Ammon's horn (tissue), 1 donor: ENCODE results near the gene CES1.
"Not testable (repeated sequence)": the region's sequence is repeated elsewhere in the genome, so short reads cannot be mapped to it uniquely, and the experiment has no call there.

Experiments used
- DNase-seq: peaks from one replicate; pipeline ENCODE4 v3.0.0-alpha.2; 2016; ENCODE audit warnings: low spot score

CES1 gene

DNA sequence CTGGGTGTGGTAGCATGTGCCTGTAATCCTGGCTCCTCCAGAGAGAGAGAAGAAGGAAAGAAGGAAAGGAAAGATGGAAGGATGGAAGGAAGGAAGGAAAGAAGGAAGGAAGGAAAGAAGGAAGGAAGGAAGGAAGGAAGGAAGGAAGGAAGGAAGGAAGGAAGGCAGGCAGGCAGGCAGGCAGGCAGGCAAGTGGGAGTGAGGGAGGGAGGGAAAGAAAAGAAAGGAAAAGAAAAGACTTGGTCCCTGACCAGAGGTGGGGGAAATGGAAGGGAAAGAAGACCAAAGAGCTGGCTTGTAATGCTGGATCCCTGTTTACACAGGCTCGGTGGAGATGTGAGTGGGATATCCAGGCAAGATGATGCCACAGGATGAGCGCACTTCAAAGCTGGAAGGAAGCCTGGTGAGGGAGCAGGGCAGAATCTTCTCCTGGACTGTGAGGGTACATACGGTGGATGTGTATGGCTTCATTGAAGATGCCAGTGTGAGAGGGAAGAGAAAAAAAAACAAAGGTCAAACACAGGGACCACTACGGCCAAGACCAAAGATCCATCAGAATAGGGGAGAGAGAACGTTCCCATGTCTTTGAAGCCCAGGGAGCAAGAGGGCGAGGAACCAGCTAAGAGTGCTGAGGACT, 2.1 kb downstream of the CES1 start:
- no peak for DNase-seq

DNA sequence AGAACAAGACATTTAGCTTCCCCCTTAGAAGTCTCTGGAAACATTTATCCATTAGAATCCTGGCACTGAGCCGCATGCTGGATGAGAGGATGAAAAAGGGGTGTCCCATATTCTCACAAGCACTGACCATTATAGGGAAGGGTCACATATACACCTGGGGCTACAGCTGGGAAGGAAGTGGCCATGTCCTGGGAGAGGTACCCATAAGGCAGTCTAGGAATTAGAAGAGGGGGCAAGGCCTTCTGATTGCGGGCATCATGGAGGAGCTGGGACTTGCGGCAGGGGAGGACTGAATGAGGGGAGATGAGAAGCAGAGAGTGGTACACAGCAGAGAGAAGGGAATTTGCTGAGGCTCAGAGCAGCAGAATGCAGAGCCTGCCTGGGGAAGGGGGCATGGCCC, 3.7 kb downstream of the CES1 start:
- DNase-seq = not testable (repeated sequence)

DNA sequence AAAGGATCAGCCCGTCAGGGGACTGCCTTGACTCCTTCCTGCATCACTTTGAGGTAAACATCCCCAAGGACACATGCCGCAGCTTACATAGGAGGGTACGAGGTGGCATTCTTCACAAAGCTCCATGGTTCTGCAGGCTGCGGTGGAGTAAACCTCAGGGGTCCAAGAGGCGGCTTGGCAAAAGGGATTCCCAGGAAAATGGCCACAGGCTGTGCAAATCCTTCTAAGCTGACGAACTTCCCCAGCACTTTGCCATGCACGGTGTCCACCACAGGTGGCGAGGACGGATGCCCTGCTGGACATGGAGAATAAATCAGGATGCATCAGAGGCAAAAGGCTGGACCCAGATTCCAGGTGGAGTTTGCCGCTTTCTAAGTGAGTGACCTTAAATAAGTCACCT, 4.2 kb downstream of the CES1 start:
- DNase-seq = no peak

DNA sequence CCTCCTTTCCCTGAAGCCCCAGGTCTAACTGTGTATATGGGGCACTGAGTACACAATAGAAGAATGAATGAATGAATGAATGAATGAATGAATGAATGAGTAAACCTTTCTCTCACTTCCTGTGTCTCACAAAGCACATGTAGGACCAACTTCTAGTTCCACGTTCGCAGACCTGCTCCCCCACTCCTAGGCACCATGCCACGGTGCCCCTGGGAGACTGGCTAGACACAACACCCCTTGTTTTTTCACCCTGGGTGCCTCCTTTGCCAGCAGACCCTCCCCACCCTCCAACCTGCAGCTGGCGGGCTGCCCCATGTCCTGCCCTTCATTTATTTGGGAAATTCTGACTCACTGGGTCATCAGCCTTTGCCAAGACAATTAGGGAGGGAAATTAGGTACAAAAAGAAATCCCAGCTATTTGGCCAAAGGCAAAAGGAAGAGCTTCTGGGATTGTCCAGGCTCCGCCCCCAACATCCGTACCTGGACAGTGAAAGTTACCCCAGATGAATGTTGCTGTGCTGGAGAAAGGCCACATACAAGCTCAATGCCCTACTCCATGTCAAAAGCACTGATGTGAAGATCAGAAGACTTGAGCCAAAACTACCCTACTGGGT, 7.7 kb downstream of the CES1 start:
- no peak for DNase-seq

DNA sequence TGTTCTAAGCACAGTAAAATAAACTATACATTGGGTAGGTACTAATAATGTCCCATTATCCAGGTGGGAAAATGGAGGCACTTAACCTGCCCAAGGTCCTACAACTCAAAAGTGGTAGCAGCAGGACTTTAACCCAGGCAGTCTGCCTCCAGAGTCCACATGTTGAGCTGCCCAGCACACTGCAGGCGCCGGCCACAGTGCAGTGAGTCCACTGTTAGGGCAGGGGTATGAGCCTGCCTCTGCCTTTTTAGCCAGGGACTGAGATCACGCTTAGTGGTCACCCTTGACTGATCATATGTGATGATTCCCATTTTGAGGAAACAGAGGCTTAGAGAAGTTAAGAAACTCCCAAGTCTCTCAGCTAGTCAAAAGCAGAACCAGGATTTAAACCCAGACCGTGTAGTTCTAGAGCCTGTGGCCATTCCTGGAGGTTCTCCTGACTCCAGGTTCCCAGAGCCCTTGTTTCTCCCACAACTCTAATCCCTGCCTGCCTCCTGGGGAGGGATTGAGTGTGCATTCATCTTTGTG, 8.4 kb downstream of the CES1 start:
- no peak for DNase-seq

DNA sequence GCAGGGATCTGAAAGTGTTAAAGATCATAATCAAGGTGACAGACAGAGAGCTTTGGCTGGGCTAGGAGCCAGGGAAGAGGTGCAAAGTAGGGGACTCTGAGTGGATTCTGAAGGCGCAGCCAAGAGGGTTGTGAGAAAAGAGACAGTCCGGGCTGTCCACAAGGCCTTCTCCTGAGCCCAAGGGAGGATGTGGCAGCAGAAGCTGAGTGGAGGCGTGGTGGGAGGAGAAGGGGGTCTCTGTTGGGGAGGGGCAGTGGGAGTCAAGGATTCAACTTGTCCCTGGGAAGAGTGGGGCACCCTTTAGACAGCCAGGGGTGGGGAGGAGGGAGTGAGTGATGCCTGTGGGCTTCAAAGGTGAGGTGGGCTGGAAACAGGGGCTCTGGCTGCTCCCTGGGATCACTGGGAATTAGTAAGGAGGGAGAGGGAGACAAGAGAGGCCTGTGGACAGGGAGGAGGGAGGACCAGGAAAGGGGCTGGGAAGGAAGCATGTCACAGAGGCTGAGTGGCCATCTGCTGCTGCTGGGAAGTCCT, 10.6 kb downstream of the CES1 start:
- no peak for DNase-seq

DNA sequence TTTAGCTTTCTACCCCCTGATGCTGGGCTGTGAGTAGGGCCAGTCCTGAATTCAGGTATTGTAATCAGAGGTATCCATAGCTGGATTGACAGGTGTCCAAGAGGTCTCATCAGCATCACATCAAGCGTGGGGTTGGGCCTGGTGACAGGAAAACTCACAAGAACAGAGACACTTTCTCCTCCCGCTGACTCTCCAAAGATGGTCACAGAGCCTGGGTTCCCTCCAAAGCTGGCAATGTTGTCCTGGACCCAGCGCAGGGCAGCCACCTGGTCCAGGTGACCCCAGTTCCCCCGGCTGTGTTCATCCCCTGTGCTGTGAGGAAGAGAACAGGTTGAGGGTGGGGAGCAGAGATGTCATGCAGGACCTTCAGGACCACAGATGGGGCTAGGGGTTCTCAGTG, 11.7 kb downstream of the CES1 start:
- no peak for DNase-seq

DNA sequence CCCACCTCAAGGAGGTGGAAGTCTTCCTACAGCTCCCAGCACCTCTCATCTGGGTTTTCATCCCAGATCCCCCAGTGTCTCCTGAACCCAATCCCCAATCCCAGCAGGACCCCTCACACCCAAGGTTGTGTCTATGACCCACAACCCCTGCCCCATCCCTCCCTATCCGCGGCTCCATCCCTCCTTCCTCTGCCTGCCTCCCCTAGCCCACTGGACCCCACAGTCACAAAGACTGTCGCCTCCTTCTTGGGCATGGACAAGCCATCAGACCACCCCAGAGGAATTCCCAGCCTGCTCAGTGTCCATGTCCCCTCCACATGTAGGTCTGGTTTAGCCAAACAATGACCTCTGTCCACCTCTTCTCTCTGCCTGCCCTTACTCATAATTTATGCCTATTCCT, 12.3 kb downstream of the CES1 start:
- DNase-seq = no peak

DNA sequence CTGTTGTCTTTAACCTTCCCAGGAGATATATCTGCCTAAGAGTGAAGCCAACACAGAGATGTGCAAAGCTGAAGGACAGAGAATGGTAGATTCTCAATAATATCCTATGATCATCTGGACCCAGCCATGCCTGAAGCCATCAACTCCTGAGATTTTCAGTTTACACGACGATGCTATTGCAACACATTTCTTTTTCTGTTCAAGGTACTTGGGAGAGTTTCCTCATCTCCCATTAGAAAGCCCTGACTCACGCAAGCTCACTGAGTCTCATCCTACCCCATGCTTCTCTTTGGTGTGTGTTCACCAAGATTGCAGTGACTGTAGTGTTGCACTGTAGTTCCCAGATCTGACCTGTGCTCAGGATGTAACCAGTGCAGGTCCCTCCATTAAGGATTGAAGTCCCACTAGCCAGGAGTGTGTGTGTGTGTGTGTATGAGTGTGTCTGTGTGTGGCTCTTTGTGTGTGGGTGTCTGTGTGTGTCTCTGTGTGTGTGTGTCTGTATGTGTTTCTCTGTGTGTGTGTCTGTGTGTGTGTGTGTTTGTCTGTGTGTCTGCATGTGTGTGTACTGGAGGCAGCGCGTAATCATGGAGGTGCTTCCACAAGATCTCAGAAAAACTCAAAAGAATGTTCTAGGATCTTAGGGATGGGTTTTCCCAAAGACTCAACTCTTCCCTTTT, 15.5 kb downstream of the CES1 start:
- DNase-seq = no peak

DNA sequence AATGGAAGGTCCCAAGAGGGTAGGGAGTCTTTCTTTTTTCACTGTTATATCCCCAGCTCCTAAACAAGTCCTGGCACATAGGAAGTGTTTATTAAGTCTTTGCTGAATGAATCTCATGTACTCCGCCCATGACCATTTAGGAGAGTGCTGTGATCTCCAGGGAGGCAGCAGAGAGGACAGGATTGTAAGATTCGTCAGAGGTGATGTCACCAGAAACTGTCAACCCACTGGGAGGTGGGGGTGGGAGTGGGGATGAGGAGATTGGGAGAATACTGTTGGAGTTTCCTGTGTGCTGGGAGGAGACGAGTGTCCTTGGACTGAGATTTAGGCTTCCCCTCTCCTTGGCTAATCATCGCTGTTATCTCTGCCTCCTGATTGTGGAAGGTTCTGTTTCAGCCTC, 16.7 kb downstream of the CES1 start:
- not testable (repeated sequence) for DNase-seq

DNA sequence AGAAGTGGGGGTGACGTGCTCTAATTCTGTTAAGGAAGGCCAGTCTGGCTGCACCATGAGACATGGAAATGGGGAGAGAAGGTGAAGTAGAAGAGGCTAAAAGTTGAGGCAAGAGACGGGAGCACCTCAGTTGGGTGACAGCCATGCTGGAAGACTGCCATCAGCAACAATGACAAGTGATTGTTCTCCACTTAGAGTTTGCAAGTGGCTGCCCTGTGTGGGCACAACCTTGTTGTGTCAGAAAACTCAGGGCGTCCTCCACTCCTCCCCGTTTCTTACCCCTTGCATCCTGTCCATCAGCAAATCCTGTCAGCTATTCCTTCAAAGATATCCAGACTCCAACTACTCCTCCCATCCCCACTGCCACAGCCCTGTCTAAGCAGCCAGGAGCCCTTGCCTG, 17.6 kb downstream of the CES1 start:
- DNase-seq = no peak

DNA sequence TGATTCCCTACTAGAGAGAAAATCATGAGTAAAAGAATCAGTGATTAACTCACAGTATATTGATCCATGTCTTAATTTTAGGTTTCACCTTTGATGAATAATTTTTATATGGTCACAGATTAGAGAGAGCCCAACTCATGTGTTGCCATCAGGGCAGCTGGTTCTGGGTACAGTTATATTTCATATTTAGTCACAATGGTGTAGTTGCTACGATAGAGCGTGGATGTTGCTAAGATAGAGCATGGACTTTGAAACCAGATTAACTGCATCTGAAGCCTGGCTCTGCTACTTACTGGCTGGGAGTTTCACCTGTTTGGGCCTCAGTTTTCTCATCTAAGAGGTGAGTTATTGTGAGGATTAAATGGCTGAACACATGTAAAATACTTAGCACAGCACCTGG, 18.7 kb downstream of the CES1 start:
- DNase-seq = not testable (repeated sequence)

DNA sequence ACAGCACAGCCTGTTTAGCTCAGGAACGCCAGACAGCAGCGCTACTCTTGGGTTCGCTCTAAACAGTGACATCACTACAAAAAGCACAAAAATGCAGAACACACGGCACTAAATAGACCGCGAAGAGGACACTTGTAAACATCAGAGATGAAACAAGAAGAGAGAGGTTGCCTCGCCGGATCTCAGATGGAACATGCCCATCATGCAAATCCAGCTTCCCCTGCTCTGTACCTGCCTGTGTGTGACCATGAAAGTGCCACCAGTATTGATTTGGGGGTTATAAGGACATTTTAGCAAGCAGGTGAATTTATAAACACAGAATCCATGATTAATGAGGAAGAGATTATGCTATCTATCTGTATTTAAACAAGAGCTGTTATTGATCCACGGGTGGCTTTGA, 19.2 kb downstream of the CES1 start:
- not testable (repeated sequence) for DNase-seq

DNA sequence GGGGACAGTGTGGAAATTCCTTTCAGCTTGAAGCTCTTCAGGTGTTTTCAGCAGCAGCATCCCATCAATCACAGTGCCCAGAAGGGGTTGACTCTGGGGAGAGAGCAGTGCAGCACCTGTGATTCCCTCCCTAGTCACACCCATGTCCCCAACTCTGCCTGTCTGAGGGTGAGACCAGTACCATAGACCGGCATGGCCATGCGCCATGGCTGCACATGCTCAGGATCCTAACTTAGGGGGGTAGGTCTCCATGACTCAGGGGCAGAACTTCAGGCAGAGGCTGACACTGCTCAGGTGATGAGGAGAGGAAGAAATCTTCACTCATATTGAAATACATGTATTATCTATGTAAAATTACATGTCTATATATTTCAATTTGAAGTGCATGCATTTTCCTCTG, 19.9 kb downstream of the CES1 start:
- no peak for DNase-seq

DNA sequence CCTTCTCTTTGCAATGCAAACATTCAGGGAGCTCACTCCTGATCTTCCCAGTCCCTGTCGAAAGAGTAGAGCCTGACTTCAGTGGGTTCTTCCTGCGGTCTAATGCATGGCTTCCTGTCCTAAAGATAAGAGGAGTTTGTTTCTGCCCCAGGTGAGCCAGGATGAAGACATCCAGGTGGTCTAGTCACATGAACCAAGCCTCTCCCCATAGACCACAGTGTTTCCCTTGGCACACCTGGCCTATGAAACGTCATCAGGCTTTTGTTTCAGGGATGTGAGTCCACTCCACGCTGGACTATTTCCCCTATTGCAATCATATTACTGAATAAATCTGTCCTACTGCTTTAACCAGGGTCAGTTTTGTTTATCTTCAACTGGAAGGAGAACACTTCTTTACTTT, 21.1 kb downstream of the CES1 start:
- DNase-seq = no peak

DNA sequence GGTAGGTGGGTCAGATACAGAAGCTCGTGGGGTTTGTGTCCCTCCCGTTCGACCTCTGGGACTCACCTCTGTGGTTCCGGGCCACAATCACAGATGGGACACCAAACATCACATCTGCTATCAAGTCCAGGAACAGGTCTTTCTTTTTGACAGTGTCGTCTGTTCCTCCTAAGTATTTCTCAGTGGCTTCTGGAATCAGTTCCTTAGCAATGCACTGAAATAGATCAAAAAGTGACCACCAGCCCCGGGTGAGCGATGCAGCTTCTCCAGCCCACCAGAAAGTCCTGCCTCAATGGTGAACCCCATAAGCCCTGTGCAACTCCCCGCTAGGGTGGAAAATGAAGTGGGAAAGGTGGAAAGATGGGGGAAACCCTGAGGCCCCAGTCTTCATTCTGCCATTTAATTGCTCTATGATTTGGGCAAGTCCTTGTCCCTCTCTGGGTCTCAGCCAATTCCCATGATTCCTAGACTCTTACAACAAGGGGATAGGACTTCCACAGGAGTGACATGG, 22.4 kb downstream of the CES1 start:
- DNase-seq = no peak

DNA sequence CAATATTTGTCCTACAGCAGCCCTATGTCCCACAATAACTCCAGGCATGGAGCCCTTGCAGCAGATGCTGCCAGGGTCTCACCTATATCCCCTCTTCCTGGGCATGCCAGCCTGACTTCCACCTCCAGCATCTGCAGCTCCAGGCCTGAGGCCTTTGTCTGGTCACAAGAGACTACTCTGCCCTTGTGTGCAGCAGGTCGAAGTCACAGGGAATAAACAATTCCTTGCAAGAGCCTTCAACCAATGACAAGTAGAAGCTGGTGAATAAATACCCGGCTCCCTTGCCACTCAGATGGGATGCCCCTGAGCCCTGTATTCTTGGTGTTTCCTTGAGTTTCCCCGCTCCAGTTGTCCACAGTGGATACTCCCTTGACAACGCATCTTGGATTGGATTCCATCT, 23.0 kb downstream of the CES1 start:
- no peak for DNase-seq

DNA sequence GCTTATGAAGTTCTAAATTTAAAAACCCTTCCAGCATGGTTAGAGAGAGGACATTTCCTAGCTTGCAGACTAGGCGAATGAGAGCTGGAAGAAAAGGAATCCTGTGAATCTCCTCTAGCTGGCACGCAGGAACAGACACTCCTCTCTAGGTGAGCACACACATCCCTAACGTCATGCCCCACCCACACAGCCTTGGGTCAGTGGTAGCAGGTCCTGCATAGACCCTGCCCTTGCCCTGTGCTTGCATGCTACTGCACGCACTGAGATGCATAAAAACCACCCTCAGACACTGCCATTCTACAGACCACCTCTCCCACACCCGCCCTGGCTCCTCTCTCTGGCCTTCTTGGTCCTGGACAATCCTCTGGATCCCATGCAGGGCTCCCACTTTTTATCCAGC, 23.5 kb downstream of the CES1 start:
- DNase-seq = no peak

DNA sequence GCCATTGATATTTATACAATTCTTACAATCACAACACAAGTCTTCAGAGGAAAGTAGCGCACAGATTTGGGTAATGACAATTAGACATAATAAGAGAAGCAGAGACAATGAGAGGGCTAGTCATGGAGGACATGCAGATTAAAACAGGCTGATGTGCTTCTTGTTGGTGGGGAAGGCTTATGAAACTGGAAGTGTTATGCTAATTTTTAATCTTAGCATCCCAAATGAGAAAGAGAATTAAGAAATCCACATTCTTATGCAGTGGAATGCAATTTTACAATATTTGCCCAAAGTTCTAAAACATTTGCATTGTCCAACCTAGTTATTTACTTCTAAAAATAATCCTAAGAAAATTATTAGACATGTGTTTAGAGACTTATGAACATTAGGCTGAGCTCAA, 24.6 kb downstream of the CES1 start:
- DNase-seq = not testable (repeated sequence)

DNA sequence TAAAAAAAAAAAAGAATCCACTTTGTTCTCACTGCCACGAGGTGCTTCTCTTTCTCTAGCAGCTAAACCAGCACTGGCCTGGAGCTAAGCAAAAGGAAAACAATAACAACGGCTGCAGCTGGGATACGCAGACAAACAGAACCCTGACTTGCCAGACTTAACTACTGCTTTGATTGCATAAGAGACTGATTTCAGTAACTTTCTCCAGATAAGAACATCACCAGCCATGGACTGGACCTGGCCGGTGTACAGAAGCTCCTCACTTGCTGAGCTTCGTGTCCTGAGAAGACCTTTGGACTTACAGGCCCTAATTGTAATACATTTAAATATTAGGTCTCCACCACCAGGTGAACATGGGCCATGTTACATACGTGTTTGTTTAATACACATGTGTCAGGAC, 27.8 kb downstream of the CES1 start:
- DNase-seq = not testable (repeated sequence)

DNA sequence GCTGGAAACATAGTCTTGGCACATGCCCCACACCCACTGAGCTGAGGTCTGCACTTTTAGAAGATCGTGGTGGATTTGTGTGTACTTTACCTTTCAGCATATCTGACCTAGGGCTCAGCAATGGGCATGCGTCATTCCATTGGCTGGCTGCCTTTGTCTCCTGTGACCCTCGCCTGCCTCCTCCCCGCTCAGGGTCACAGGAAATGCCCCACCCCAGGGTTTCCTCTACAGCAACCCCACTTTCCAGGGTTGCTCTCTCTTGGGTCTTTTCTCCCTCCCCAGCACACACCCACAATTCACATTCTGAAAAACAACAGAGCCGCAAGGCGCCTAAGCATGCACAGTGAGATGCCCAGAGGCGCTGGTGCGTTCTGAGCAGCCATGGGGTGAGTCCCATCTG, 29.2 kb downstream of the CES1 start:
- DNase-seq = not testable (repeated sequence)

DNA sequence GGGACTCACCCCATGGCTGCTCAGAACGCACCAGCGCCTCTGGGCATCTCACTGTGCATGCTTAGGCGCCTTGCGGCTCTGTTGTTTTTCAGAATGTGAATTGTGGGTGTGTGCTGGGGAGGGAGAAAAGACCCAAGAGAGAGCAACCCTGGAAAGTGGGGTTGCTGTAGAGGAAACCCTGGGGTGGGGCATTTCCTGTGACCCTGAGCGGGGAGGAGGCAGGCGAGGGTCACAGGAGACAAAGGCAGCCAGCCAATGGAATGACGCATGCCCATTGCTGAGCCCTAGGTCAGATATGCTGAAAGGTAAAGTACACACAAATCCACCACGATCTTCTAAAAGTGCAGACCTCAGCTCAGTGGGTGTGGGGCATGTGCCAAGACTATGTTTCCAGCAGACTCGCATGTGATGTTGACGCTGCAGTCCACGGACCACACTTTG, 39.9 kb downstream of the CES1 start:
- DNase-seq = not testable (repeated sequence)

DNA sequence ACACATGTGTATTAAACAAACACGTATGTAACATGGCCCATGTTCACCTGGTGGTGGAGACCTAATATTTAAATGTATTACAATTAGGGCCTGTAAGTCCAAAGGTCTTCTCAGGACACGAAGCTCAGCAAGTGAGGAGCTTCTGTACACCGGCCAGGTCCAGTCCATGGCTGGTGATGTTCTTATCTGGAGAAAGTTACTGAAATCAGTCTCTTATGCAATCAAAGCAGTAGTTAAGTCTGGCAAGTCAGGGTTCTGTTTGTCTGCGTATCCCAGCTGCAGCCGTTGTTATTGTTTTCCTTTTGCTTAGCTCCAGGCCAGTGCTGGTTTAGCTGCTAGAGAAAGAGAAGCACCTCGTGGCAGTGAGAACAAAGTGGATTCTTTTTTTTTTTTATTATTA, 41.4 kb downstream of the CES1 start:
- DNase-seq = not testable (repeated sequence)
